NT2/D1 (cell line): ENCODE data around the gene ASMT.

Source experiments
- SUZ12 ChIP-seq: IDR thresholded peaks from 2 replicates; pipeline ENCODE4 v1.6.1; 2011; ENCODE audit not compliant: insufficient read length, insufficient read depth; ENCODE audit errors: extremely low read depth
- YY1 ChIP-seq: IDR thresholded peaks from 2 replicates; pipeline ENCODE4 v1.6.1; 2011; ENCODE audit not compliant: insufficient read length, insufficient read depth
- ZNF274 ChIP-seq: IDR thresholded peaks from 2 replicates; pipeline ENCODE4 v1.6.1; 2011; ENCODE audit warnings: mild to moderate bottlenecking, low read depth, low read length

- TF ChIP-seq YY1 (no peak), SUZ12 (no peak), ZNF274 (no peak)
These were observed 30.4 kb upstream of the ASMT start for GRCh38 chrX:1584237-1585011.
